Stimulated activated CD8-positive, alpha-beta memory T cell treated with anti-CD3 and anti-CD28 coated beads, Interleukin-15, amount 100 ng/mL, for 1 hour (primary cell): ENCODE measurements around the gene TAT.

Experiments used
- DNase-seq: peaks from one replicate; pipeline ENCODE4 v3.0.0-alpha.2; 2020; ENCODE audit warnings: low read depth

TAT gene

DNA sequence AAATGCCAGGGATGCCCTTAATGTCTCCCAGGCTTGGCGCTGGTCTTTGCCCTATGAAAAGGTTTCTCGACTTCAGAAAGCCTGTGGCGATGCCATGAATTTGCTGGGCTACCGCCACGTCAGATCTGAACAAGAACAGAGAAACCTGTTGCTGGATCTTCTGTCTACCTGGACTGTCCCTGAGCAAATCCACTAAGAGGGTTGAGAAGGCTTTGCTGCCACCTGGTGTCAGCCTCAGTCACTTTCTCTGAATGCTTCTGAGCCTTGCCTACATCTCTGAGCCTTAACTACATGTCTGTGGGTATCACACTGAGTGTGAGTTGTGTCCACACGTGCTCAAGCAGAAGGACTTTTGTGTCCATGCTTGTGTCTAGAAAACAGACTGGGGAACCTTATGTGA, 39.2 kb downstream of the TAT start:
- DNase-seq, result peak; percentile 6

DNA sequence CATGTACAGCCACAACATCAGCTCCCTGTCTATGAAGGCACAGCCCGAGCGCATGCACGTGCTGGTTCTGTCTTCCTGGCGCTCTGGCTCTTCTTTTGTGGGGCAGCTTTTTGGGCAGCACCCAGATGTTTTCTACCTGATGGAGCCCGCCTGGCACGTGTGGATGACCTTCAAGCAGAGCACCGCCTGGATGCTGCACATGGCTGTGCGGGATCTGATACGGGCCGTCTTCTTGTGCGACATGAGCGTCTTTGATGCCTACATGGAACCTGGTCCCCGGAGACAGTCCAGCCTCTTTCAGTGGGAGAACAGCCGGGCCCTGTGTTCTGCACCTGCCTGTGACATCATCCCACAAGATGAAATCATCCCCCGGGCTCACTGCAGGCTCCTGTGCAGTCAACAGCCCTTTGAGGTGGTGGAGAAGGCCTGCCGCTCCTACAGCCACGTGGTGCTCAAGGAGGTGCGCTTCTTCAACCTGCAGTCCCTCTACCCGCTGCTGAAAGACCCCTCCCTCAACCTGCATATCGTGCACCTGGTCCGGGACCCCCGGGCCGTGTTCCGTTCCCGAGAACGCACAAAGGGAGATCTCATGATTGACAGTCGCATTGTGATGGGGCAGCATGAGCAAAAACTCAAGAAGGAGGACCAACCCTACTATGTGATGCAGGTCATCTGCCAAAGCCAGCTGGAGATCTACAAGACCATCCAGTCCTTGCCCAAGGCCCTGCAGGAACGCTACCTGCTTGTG, 40.0 kb downstream of the TAT start:
- no peak for DNase-seq

DNA sequence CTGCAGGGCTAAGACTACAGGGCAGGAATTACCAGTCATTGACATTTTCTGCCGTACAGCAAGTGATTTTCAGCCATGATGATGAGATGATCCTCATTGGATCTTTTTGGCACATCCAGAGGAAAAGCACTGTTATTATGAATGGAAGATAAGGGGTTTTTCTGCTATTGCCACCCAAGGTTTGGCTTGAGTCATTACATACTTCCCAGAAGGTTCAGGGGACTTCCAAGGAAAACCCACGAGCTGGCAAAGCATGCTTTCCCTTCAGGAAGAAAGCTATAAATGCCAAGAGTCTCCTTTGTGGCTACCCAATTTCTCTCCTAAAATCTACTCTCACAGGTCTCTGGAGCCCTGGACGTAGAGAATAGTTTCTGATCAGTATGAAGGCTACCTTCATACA, 44.5 kb downstream of the TAT start:
- no peak for DNase-seq

DNA sequence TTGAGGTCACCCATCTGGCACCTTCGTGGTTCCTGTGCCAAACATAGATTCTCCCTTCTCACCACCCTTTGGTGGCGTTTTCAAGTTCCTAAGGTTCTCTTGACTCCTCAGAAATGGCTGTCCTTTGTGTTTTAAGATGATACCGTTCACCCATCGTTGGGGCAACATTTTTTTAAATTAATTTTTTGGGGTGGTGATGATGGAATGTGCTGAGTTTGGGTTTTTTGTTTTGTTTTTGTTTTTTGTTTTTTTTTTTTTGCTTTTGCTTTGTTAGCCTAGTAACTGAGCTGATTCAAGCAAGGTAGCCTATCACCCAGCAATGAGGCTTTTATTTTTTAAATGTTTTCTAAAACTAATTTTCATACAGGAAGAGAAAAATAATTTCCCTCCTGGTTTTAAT, 48.0 kb downstream of the TAT start:
- DNase-seq, result no peak

DNA sequence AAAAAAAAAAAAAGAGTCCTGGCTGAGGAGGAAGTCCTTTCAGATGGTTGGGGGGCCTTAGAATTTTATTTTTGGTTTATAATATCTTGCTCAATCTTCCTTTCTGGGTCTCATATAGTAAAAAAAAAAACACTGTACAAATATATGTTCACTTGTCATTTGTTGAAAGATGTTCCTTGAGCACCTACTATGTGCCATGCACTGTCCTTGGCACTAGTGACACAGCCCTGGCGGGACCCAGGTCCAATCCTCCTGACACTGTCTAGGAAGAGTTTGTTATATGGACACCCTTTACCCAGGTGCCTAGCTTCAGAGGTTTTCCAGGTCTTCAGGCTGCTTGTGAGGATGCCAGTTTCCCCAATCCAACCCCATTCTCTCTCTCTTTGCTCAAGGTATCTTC, 48.6 kb downstream of the TAT start:
- no peak for DNase-seq

DNA sequence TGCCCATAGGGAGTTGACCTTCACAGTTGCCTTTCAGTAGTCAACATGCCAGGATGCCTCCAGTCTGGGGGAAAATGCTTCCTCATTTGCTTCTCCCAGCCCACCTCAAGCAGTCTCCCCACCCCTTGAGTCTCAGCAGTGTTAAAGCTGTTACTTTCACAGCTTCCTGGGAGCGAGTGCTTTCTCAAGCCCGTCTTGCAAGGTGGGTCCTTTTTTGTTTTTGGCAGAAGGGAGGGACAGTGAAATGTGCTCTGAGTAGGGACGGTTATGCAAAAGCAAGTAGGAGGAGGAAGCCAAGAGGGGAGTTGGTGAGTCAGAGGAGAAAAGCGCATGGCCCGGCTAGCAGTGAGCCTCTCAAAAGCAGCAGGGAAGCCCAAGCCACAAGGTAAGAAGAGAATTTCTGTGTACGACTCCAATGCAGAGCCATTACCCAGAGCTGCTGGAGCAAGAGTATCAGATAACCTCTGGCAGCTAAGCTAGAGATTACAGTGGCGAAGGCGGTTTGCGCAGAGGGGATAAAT, 50.7 kb downstream of the TAT start, which contains the start of gene CHST4:
Gene CHST4 (plus strand): TSS at position 316 of the 521 bp plus-strand sequence. CDS start 10,252 bp downstream, outside the sequence.
- no peak for DNase-seq

DNA sequence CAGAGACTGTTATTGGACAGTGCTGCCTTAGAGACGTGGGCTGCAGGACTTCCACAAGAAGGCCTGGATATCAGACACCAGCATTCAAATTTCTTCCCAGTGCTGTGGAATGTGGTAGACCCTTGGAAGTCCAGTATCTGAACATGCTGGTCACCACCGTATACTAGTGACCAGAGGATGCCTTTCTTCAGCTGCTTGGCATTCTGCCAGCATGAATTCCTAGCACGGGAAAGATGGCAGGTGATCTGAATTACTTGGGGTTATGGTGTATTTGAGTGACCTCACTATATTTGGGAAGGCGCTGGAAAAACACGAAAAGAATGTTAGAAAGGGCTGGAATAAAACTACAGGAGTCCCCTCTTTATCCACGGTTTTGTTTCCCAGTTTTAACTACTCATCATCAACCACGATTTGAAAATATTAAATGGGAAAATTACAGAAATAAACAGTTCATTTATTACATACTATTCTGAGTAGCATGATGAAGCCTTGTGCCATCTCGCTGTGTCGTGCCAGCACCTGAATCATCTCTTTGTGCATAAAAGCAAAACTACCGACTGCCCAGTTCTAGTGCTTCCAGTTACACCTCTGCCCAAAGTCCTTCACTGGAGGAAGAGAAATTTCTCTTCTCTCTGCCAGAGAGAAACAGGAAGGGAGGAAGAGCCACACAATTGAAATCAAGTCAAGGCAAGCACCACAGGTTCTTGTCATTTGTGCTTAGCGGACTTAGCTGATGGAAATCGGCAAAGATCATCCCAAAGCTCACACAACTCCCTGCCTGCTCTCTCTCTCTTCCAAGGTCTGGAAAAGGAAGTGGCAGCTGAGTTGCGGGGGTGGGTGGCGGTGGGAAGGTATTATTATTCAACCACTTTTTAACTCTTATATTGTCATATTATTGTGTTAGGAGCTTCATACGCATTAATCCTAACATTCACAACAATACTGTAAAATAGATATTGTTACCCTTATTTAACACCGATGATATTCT, 52.0 kb downstream of the TAT start:
- no peak for DNase-seq

DNA sequence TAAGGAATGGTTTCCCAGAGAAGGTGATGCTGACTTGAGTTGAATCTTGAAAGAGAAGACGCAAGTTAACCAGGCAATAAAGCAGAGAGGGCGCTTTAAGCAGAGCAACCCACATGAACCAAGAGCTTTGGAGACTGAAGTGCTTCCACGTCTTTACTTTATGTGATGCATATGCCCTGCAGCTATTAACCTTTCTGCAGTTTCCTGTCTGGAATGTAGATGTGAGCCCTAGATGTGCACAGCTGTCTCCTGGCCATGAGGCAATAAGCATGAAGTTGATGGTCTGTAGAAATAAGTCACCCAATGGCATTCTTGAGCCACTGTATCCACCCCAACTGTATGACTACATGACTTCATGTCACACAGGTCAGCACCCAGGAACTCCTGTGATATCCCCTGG, 56.3 kb downstream of the TAT start:
- DNase-seq, result no peak
